G401.6 (cell line): ENCODE measurements around the gene PARVA.

Source experiments
- FAIRE-seq: peaks from 2 replicates; lab custom pipeline; 2012; peaks lifted over from hg19 to GRCh38; lab: Jason Lieb, UNC

PARVA gene

DNA sequence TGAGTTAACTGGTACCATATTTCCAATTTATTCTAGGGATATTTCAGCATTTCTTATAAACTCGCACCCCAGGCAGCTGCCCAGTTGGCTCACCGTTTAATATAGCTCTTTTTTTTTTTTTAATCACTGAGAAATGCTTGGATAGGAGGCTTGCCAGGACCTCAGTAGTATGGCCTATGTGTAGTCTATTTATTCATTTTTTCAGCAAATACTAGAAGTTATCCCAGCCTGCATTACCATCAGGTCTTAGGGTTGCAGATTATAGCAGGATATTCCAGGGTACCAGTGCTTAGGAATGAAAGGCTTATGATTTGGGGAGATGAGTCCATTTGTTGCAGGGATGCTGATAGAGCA is 26.6 kb downstream of the PARVA start:
- FAIRE-seq: no peak

DNA sequence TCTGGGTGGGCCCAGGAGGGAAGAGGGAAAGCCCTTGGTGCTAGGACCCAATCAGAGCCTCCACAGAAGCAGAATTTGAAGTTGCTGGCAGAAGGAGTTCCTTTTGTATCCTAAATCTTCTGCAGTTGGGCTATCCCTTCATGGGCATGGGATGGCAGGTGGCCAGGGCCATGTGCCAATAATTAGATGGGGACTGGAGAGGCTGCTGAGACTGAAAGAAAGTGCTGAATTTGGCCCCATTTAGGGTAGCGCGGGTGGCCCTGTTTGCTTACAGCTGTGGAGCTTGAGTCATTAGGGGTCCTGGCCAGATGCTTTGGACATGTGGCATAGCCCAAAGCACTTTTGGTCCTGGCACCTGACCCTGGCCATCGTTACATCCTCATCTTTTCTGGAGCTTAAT is 27.1 kb downstream of the PARVA start:
- FAIRE-seq: no peak

DNA sequence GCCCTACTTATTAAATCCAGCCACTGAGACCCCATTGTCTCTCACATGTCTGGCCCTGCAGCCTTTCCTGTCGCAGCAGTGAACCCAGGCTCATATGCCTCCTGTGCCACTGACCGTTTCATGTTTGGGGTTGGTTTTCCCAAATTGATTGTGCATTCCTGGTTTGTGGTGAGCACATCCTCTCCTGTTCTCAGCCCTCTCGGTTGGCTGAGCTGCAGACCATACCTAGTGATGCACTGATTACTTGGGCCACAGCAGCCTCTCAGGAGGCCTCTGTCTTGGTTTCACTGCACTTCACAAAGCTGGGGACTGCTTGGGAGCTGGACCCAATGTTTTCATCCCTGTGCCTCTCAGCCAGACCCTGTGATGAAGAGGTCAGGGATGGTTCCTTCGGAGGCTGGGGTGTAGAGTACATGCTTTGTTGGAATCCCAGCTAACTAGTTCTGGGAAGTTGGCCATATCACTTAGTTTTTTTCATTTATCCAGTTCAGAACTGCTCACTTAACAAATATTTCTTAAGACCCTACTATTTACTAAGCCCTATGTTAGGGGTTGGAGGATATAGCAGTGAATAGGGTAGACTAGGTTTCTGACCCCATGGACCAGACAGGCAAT is 30.9 kb downstream of the PARVA start:
- FAIRE-seq: no peak

- no peak for FAIRE-seq
These were observed 32.2 kb downstream of the PARVA start for GRCh38 chr11:12409621-12410005.

DNA sequence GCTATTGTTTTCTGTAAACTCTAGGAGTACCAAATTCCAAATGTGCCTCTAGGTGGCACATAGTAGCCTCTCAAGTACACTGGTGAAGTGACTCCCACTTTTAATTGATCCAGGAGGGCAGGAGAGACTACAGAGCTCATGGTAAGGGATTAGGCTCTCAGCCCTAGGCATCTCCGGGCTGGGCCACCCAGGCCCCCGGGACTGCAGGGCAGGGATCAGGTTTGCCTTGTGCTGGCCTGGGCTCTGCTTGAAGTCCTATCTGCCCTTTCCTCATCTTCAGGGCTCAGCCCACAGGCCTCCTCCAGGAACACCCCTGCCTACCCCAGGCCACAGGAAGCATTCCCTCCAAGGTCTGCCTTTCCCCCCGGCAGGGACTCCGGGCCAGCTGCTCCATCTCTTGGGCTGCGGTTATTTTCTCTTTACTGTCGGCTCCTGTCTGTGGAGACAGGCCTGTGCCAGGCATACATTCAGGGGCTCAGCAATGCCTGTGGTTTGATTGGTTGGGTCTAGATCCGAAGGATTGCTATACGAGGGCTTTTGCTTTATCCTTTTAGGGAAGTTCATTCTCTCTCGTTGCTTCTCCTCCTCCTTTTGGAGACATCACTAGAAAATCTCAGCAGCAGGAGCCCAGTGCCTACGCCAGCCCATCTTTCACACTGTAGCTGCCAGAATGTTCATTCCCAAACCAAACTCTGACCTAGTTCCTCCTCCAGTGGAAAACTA is 32.8 kb downstream of the PARVA start:
- FAIRE-seq: peak; percentile 69

DNA sequence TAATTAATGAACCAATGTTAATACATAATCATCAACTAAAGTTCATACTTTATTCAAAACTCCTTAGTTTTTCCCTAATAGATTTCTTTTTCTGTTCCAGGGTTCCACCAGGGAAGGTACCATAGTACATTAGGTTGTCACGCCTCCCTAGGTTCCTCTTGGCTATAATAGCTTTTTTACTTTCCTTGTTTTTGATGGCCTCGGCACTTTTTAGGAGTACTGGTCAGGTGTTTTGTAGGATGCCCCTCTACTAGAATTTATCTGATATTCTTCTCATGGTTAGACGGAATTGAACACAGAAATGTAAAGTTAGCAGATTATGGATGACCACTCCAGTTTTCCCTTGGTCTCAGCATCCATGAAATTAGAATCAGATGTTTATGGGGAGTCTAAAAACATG is 34.0 kb downstream of the PARVA start:
- FAIRE-seq: no peak

GRCh38 chr11:12411806-12412727 is 34.7 kb downstream of the PARVA start:
- peak; percentile 66 for FAIRE-seq

- FAIRE-seq: no peak
These were observed 36.0 kb downstream of the PARVA start for GRCh38 chr11:12413141-12414052.

GRCh38 chr11:12414611-12415010 is 37.2 kb downstream of the PARVA start:
- FAIRE-seq: no peak

DNA sequence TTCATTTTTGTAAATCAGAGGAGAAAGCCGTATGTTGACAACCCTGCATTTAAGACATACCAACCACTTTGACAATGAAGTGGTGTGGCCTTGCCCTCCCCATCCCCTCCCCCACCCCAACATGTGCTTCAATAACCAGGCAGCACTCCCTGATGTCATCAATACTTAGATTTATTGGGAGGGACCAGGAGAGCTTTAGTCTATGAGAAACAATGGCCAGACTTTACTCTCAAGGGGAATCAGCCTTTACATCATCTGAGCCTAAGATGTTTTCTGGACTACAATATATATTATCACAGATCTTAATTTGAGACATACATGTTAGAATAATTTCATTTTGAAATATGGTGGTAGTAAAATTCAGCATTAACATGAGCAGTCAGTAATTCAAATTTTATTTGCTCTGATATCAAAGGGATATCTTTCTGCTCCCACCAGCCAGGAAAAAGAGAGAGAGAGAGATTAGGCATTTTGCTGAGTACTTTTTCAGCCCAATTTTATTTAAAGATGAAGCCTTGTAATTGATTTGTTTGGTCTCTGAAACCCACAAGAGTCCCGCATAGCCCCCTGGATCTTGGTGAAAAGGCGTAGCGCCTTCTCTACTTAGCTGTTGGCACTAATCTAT is 38.1 kb downstream of the PARVA start:
- no peak for FAIRE-seq

DNA sequence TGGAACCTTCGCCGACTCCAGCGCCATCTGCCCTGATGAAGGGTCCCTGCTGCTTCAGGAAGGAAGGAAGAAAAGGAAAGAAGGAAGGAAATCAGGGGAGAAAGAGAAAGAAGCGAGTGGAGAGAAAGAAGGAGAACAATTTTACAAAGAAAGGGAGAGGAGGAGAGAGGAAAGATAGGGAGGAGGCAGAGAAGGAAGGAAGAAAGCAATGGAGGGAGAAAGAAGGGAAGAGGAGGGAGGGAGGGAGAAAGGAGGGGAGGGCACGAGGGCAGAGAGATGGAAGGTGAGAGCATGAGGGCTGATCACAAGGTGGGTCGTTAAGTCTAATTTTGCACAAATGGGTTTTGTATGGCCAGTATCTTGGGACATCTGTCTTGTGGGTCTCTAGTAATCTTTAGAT is 39.2 kb downstream of the PARVA start:
- FAIRE-seq: no peak

- no peak for FAIRE-seq
These were observed 40.6 kb downstream of the PARVA start for GRCh38 chr11:12417691-12418611.

- no peak for FAIRE-seq
These were observed 42.7 kb downstream of the PARVA start for GRCh38 chr11:12420040-12420439.

- no peak for FAIRE-seq
These were observed 43.3 kb downstream of the PARVA start for GRCh38 chr11:12420706-12421105.

DNA sequence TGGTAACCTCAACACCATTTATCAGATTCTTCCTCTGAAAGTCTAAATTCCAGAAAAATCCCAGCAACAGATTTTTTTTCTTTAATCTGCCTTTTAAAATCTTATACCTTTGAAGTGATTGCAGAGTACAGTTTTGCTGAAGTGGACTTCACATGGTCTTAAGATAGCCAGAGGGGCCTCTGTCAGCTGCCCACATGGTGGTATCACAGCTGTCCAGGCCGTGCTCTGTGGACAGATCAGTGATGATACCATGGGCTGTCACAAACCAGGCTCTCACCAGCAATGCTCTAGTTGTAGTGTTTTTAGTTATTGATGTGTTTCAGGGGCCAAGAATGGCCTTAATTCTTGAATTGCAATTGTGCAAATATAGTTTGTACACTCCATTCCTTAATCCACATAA is 44.0 kb downstream of the PARVA start:
- FAIRE-seq: no peak

GRCh38 chr11:12426176-12426575 is 48.8 kb downstream of the PARVA start:
- no peak for FAIRE-seq

DNA sequence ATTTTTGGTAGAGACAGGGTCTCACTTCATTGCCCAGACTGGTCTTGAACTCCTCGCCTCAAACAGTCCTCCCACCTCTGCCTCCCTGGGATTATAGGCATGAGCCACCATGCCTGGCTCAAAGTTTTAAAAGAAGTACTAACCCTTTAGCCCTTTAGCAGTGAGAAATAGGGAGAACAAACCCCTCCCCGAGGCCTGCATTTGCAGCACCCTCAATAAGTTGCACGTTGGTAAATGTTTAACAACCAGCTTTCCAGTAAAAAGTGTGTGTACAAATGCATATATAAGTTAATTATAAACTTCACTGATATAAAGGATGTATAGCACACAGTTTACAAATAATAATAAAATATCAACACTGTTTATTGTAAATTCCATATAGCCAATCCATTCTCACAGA is 51.8 kb downstream of the PARVA start:
- no peak for FAIRE-seq

GRCh38 chr11:12430351-12430750 is 53.0 kb downstream of the PARVA start:
- no peak for FAIRE-seq

DNA sequence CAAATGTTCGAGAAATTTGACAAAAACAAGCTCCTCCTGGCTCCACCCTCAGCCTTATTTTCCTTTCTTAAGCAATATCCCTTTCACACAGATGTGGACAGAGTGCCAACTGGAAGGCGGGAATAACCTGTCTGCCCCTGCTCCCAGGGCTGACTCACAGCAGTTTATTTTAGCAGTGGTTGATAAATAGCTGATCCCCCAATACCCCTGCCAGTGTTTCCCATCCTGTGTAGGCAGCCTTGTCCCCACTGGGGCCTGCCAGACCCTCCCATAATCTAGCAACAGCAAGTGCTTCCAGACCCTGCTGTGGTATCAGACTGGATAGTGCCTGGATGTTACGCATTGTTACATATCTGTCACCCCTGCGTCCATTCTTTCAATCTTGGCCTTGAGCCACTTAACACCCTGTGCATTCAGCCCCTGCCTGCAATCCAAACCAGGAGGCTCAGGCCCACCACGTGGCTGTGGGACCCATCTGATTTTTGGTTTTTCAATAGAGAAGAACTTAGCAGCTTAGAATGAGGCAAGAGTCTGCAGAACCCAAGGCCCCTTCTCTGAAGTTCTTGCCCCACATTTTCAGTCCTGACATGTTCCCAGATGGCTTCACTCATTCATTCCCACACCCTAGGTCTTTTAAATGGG is 53.7 kb downstream of the PARVA start:
- no peak for FAIRE-seq

GRCh38 chr11:12432507-12432906 is 55.1 kb downstream of the PARVA start:
- no peak for FAIRE-seq
